NCI-H2196 (cell line): ENCODE measurements around the gene PRRT2.

Source experiments
- DNase-seq: peaks from one replicate; lab custom pipeline; 2025; ENCODE audit not compliant: unreplicated experiment; lab: John Stamatoyannopoulos, UW

The PRRT2 gene

DNA sequence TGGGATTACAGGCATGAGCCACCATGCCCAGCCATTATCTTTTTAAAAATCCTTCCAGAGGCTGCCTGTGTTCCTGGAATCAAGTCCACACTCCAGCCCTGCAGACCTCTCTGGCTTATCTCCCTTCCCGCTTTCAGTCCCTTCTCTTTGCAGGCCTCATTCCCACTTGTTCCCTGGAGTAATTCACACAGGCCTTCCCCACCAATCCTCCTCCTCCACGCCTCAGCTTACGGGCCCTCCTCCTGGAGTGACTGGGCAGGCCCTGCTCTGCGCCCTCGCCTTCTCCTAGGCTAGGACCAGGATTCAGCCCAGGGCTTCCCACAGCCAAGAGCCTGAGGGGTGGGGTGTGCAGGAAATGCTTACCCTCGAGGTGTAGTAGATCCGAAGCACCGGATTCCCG lies 48.2 kb downstream of the PRRT2 start:
- DNase-seq = no peak

DNA sequence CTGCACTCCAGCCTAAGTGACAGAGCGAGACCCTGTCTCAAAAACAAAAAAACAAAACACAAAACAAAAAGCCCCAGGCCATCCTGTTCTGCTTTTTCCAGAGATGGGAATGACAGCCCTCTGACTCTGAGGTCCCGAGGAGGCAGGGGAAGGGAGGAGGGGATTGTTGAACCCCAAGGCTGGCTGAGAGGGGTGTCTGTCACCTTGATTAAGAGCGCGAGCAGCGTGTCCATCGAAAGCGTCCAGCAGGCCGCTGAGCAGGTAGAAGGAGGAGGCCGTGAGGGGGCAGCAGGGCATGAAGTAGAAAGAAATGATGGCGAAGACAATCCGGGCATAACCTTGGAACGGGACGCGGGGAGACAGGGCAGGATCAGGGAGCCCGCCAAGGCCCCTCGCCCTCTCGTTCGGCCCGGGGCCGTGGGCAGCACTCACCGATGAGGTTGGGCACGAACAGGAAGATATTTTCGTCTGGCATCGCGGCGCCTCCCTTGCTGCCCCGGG lies 50.4 kb downstream of the PRRT2 start:
- DNase-seq = no peak

DNA sequence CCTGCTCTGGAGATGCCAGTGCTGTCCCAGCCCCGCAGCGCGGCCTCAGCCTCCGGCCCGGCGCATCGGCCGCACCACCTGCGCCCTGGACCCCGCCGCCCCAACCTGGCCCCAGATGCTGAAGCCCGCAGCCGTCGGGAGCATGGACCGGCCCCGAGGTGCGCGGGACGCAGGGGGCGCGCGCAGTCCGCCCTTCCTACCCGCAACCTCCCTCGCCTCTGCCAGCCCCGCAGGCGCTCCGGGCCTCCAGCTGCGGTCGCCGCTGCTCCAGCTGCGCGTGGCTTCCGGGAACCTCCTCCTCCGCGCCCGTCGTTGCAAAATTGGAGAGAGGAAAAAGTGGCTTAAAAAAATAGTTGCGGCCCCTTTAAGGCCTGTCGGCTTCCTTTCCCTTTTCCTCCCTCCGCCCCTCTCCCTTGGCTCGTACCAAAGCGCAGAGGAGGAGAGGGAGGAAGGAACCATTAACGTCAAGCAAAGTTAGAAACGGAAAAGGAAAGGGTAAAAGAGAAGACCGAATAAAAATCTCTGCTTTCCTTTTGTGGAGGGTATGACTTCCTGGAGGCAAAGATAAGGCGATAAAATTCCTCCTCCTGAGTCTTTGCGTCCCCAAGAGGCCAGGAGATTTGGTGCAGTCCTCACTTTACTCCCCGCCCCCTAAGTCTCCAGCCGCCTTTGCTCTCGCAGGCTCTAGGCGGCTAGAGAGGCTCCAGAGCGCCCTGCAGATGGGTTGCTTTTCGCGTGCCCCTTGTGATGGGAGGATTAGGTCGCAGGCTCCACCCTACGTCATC lies 51.1 kb downstream of the PRRT2 start, which contains the start of gene CDIPT:
Gene CDIPT, minus strand, starts transcription at position 343 of the 785 bp plus-strand sequence. CDS start 369 bp downstream, outside the sequence.
- DNase-seq = peak; percentile 96

DNA sequence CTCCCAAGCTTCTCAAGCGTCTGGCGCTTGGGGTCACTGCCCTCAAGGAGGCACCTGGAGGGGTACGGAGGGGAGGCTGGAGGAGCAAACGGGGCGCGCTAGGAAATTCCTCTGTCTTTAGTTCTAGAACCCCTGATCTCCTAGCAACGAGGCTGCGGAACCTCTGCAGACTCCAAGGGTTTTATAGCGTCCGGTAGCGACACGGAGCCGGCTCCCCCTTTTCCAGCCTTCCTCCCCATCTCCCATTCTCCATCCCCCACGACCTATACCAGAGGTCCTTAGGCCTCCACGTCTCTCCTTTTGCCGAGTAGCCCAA lies 51.6 kb downstream of the PRRT2 start:
- no peak for DNase-seq

DNA sequence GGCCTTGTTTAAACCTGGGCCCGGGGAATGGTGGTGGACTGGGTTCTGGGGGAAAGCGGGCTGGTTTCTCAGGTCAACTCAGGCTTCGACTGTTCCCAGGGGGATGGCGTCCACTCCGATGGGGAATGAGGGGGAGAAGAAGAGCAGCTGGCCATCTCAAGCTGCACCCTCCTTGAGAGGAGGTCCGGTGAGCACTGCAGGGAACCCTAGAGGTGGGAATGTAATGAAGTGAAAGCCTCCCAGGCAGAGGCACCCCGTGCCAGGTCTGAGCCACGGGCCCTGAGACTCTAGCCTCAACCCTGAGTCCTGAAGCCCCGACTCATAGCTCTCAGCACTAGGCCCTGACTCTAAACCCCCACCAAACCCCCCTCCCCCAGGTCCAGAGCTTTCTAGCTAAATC lies 52.2 kb downstream of the PRRT2 start:
- DNase-seq = no peak
